ES-I3 (cell line): ENCODE results near the gene ZIC1.

Experiments
- H3K36me3 ChIP-seq: 2 replicates; pipeline ENCODE4 v1.6.1; 2013; ENCODE audit warnings: mild to moderate bottlenecking, low read length, control low read depth, moderate library complexity; ENCODE audit not compliant: insufficient read depth
- H3K4me1 ChIP-seq: 2 replicates; pipeline ENCODE4 v1.6.1; 2013; ENCODE audit warnings: mild to moderate bottlenecking, control low read depth, low read length; ENCODE audit not compliant: insufficient read depth
- H3K9ac ChIP-seq: 2 replicates; pipeline ENCODE4 v1.6.1; 2013; ENCODE audit warnings: low read depth, mild to moderate bottlenecking, low read length, moderate library complexity
- H3K9me3 ChIP-seq: 2 replicates; pipeline ENCODE4 v1.6.1; 2013; ENCODE audit warnings: mild to moderate bottlenecking, low read length, moderate library complexity; ENCODE audit not compliant: control insufficient read depth, insufficient read depth

The ZIC1 gene

DNA sequence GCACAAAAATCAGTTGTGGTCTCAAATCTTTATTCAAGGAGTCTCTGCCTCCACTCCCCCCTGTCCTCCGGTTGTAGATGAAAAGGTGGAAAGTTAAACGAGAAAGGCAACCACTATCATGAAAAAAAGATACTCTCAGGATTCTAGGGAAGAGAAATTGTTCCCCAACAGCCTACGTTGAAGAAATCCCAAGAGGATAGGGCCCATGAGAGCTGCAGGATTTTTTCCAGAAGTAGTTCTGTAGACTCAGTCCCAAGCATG is 14.3 kb downstream of the ZIC1 start:
- H3K36me3 ChIP-seq = no peaks in the 10 kb centered on the region
- no peaks in the 10 kb centered on the region for H3K9me3 ChIP-seq
- peaks cover 6% of the 10 kb centered on the region; the same call in 1 of the 2 replicates for H3K4me1 ChIP-seq
- H3K9ac ChIP-seq = peak overlapping the region; percentile 10; the same call in 1 of the 2 replicates

- Histone ChIP-seq H3K36me3 (no peaks in the 10 kb centered on the region), H3K9ac (peak overlapping the region; percentile 19; the same call in 1 of the 2 replicates), H3K9me3 (no peaks in the 10 kb centered on the region), H3K4me1 (peaks cover 6% of the 10 kb centered on the region; the same call in 1 of the 2 replicates)
Measured at GRCh38 chr3:147423798-147424580, 14.8 kb downstream of the ZIC1 start.

- Histone ChIP-seq H3K9me3 (no peaks in the 10 kb centered on the region), H3K4me1 (peaks cover 6% of the 10 kb centered on the region; the same call in 1 of the 2 replicates), H3K9ac (peak overlapping the region; percentile 19; the same call in 1 of the 2 replicates), H3K36me3 (no peaks in the 10 kb centered on the region)
Measured at GRCh38 chr3:147424581-147425387, 15.6 kb downstream of the ZIC1 start.

DNA sequence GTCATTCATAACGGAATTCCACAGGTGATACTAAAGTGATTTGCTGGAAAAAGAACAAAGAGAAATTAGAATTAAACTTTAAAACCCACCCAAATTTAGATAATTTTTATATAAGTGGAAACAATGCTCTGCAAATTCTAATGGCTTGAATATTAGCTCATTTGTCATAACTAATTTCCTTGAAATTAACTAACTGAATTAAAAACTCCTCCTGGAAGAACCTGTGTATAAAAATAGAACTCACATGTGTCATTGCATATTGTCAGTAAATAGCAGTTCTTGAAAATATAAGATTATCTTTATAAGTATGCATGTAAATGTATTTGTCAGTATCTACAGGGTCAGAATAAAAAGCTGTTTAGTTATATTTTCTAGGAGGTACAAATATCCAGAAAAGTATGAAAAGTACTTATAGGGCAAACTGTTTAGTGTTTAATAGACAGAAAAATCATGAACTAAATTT is 16.3 kb downstream of the ZIC1 start:
- H3K9ac ChIP-seq = no peak overlapping the region
- H3K36me3 ChIP-seq = no peaks in the 10 kb centered on the region
- H3K4me1 ChIP-seq = peaks cover 6% of the 10 kb centered on the region; the same call in 1 of the 2 replicates
- H3K9me3 ChIP-seq = no peaks in the 10 kb centered on the region

- Histone ChIP-seq H3K9ac (no peak overlapping the region), H3K9me3 (no peaks in the 10 kb centered on the region), H3K36me3 (no peaks in the 10 kb centered on the region), H3K4me1 (peaks cover 6% of the 10 kb centered on the region; the same call in 1 of the 2 replicates)
Measured at GRCh38 chr3:147426931-147427330, 17.8 kb downstream of the ZIC1 start.

GRCh38 chr3:147427746-147428145 is 18.6 kb downstream of the ZIC1 start:
- no peaks in the 10 kb centered on the region for H3K9me3 ChIP-seq
- H3K4me1 ChIP-seq = no peaks in the 10 kb centered on the region
- H3K36me3 ChIP-seq = no peaks in the 10 kb centered on the region
- H3K9ac ChIP-seq = no peak overlapping the region

GRCh38 chr3:147428326-147428725 is 19.2 kb downstream of the ZIC1 start:
- Histone ChIP-seq H3K4me1 (no peaks in the 10 kb centered on the region), H3K9ac (no peak overlapping the region), H3K36me3 (no peaks in the 10 kb centered on the region), H3K9me3 (no peaks in the 10 kb centered on the region)

DNA sequence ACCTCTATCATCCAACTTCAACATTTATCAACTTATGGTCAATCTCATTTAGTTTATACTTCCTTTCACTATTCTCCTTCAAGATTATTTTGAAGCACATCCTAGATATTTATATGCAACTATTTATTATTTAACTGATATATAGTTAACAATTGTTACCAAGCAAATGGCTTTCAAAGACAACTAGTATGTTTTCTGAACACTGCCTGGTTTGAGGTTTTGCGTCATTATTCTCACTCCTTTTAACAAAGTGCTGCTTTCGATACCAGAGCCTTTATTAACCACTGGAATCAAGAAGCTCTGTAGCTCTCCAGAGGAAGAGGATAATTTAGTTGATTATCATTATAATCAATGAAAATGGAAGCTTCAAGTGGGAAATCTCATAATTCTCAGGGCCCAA is 19.6 kb downstream of the ZIC1 start:
- Histone ChIP-seq H3K4me1 (no peaks in the 10 kb centered on the region), H3K36me3 (no peaks in the 10 kb centered on the region), H3K9me3 (no peaks in the 10 kb centered on the region), H3K9ac (no peak overlapping the region)

DNA sequence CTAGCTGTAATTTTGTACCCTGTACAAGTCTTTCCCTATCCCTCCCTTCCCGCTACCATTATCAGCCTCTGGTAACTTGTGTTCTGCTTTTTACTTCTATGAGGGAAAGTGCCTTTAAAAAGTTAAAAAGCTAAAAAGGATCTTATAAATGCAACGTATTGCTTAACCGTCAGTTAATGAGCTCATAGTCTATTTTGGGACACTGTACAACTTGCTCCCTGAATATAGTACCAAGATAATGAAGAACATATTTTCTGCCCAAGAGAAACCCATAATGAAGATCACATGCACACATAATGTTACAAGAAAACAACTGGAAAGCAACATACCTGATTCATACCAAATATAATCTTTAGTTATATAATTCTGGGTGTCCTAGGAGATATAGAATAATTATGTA is 22.6 kb downstream of the ZIC1 start:
- Histone ChIP-seq H3K9me3 (no peaks in the 10 kb centered on the region), H3K36me3 (no peaks in the 10 kb centered on the region), H3K4me1 (no peaks in the 10 kb centered on the region), H3K9ac (no peak overlapping the region)

DNA sequence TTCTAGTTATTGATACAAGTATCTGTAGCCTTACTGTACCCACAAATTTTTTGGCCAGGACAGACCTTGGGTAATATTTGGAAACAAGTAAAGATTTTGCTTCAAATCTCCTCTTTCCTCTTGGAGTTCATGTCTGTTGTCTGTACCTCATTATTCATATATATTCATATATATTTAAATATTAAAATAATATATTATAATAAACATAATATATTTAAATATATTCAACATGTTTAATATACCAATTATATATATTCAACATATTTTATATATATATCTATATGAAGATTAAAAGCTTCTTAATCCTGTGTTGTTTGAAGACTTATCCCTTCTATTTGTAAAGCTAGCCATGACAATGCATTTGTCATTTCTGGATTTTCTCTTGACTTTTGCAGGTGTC is 38.1 kb downstream of the ZIC1 start:
- no peaks in the 10 kb centered on the region for H3K36me3 ChIP-seq
- H3K9me3 ChIP-seq = no peaks in the 10 kb centered on the region
- peaks cover 8% of the 10 kb centered on the region; the same call in 1 of the 2 replicates for H3K4me1 ChIP-seq
- no peak overlapping the region for H3K9ac ChIP-seq

DNA sequence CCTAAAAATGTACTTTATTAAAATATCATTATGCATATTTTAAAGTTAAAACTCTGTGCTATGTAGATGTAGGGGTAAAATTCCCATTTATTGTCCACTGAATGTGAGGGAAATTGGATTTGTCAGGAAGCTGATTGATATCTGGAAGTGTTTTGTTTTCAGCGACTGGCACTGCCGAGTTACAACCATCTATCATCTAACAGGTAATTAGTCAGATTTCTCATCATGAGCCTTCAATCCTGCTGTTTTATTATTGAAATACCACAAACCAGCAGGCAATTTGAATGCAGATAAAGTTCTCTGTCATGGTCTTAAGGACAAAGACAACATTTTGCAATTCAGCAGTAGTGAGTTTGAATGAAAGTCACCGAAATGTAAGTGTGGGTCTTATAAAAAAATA is 40.5 kb downstream of the ZIC1 start:
- no peak overlapping the region for H3K9ac ChIP-seq
- H3K4me1 ChIP-seq = peaks cover 8% of the 10 kb centered on the region; the same call in 1 of the 2 replicates
- H3K36me3 ChIP-seq = no peaks in the 10 kb centered on the region
- H3K9me3 ChIP-seq = no peaks in the 10 kb centered on the region

- no peak overlapping the region for H3K9ac ChIP-seq
- H3K4me1 ChIP-seq = no peaks in the 10 kb centered on the region
- H3K9me3 ChIP-seq = no peaks in the 10 kb centered on the region
- H3K36me3 ChIP-seq = no peaks in the 10 kb centered on the region
Measured at GRCh38 chr3:147458995-147459704, 50.0 kb downstream of the ZIC1 start.

GRCh38 chr3:147462856-147463255 is 53.7 kb downstream of the ZIC1 start:
- H3K9me3 ChIP-seq = no peaks in the 10 kb centered on the region
- no peaks in the 10 kb centered on the region for H3K36me3 ChIP-seq
- H3K4me1 ChIP-seq = no peaks in the 10 kb centered on the region
- no peak overlapping the region for H3K9ac ChIP-seq
